Nephron progenitor cell (in vitro differentiated cells): ENCODE results near the gene STEAP1B.

Source experiments
- DNase-seq: peaks from one replicate; pipeline ENCODE4 v3.0.0; 2021
- H3K27ac Mint-ChIP-seq: 2 replicates; pipeline ENCODE4 v1.8.0; 2021; ENCODE audit warnings: mild to moderate bottlenecking, moderate library complexity, mixed read lengths
- H3K27me3 Mint-ChIP-seq: 2 replicates; pipeline ENCODE4 v1.8.0; 2021; ENCODE audit warnings: mild to moderate bottlenecking, low read depth, mixed read lengths; ENCODE audit not compliant: poor library complexity
- H3K36me3 Mint-ChIP-seq: 2 replicates; pipeline ENCODE4 v1.8.0; 2021; ENCODE audit warnings: low read depth, mixed read lengths
- H3K4me1 Mint-ChIP-seq: 2 replicates; pipeline ENCODE4 v1.8.0; 2021; ENCODE audit warnings: mixed read lengths
- H3K4me3 Mint-ChIP-seq: 2 replicates; pipeline ENCODE4 v1.8.0; 2021; ENCODE audit warnings: mild to moderate bottlenecking, moderate library complexity, mixed read lengths
- H3K9me3 Mint-ChIP-seq: 2 replicates; pipeline ENCODE4 v1.8.0; 2021; ENCODE audit warnings: mild to moderate bottlenecking, moderate library complexity, mixed read lengths
- TF ChIP-seq, protein P1 (sequence below): fragments of 200-600 bp; sonication (generic); IDR thresholded peaks from 2 replicates; pipeline ENCODE4 v1.5.0; 2021; ENCODE audit warnings: antibody characterized with exemption

The STEAP1B gene

DNA sequence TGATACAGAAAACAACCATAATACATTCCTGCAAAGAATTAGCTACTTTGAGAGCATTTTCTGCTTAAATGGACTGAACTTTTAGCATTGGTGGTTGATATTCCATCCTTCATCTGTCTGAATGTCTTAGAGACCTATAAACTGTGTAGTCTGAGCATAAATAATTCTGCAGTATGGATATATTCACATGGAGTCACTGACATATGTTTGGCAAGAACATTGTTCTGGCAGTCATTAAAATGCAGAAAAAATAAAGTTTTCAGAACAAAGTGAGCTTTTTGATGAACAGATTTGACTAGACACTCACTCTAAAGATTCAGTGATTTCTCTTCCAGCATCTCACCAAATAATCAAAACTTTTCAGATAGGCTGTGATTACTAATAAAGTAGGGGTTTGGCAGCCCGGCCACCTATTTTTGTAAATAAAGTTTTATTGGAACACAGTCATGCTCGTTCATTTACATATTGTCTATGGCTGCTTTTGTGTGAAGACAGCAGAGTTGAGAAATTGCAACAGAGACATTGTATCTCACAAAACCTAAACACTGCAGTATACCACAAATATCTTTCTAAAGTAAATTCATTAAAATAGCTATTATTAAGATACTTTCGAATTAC lies 98.9 kb downstream of the STEAP1B start:
- no peak for DNase-seq
- Mint-ChIP-seq H3K9me3 (no peaks in the 10 kb centered on the region), H3K36me3 (no peaks in the 10 kb centered on the region), H3K4me3 (no peak overlapping the region), H3K27me3 (peaks cover 7% of the 10 kb centered on the region), H3K4me1 (no peaks in the 10 kb centered on the region), H3K27ac (no peak overlapping the region)
- TF ChIP-seq, protein P1, sequence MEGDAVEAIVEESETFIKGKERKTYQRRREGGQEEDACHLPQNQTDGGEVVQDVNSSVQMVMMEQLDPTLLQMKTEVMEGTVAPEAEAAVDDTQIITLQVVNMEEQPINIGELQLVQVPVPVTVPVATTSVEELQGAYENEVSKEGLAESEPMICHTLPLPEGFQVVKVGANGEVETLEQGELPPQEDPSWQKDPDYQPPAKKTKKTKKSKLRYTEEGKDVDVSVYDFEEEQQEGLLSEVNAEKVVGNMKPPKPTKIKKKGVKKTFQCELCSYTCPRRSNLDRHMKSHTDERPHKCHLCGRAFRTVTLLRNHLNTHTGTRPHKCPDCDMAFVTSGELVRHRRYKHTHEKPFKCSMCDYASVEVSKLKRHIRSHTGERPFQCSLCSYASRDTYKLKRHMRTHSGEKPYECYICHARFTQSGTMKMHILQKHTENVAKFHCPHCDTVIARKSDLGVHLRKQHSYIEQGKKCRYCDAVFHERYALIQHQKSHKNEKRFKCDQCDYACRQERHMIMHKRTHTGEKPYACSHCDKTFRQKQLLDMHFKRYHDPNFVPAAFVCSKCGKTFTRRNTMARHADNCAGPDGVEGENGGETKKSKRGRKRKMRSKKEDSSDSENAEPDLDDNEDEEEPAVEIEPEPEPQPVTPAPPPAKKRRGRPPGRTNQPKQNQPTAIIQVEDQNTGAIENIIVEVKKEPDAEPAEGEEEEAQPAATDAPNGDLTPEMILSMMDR = no peak

DNA sequence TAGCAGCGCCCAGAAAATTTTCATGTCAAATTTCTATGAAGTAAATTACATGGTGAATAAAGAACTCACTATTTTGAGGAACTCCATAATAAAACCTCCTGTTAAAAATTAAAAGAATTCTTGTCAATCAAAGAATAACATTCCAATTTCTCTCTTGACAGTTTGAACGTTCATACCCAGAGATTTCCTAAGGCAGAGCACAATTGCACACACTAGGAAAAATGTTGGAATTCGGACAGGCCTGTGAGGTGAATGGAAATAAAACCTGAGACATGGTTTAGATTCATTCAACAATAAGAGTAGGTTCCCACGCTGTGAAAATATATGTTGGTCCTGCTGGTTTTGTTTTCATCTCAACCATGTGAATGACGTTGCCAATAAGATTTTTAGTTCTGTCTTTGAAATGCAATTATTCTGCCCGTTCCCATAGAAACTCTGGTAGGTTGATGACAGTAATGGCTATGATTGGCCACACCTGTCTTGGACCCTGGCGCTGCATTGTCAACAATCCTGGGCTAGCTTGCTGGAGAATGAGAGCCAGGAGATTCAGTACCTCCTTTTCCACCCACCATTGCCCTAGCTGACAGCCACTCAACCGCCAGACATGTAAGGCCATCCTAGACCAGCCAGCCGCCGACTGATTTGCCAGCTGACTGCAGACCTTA lies 99.7 kb downstream of the STEAP1B start:
- Mint-ChIP-seq H3K4me3 (no peak overlapping the region), H3K27me3 (peaks cover 7% of the 10 kb centered on the region)

DNA sequence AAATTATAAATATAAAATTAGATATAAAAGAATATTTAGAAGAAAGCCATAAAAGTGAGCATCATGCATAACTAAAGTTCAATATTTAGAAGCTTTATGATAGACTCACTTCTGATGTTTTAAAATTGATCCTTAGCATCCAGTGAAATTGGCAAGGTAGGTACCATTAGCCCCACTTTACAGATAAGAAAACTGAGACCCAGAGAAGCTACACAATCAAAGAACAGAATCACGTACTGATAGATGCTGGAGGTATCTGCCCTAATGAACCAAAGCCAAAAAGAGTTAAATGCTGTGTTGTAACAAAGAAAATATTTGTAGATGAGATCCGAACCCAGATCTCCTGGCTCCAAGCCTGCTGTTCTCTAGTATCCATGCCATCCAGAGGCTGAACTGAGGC lies 100.4 kb downstream of the STEAP1B start:
- no peaks in the 10 kb centered on the region for H3K36me3 Mint-ChIP-seq
- H3K9me3 Mint-ChIP-seq = no peaks in the 10 kb centered on the region
- no peak overlapping the region for H3K4me3 Mint-ChIP-seq
- TF ChIP-seq, protein P1 = no peak
- peaks cover 9% of the 10 kb centered on the region for H3K27me3 Mint-ChIP-seq
- DNase-seq = no peak
- H3K27ac Mint-ChIP-seq = no peak overlapping the region
- no peaks in the 10 kb centered on the region for H3K4me1 Mint-ChIP-seq

More for the DNA sequence above, 99.7 kb downstream of the STEAP1B start:
- H3K9me3 Mint-ChIP-seq = no peaks in the 10 kb centered on the region
- H3K36me3 Mint-ChIP-seq = no peaks in the 10 kb centered on the region
- no peak overlapping the region for H3K27ac Mint-ChIP-seq
- no peaks in the 10 kb centered on the region for H3K4me1 Mint-ChIP-seq
- TF ChIP-seq, protein P1 = no peak
- DNase-seq = no peak

DNA sequence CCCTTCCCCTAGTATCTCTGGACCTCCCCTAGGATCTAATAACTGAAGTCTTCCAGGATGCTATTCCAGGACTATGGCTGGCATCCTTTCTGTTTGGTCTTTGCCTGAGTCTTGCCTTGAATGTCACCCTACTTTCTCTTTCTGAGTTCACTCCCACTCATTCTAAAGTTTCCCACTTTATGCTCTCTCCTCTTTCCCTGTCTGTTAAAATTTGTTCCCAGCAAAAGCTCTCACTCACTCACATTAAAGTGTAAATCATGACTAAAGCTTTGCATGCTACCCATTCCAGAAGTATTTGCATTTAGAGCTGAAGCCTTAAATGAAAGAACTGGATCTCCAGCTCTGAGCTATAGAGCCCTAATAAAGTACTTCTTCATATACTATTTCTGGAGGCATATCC lies 100.9 kb downstream of the STEAP1B start:
- H3K27ac Mint-ChIP-seq = no peak overlapping the region
- no peaks in the 10 kb centered on the region for H3K36me3 Mint-ChIP-seq
- H3K4me1 Mint-ChIP-seq = no peaks in the 10 kb centered on the region
- peaks cover 10% of the 10 kb centered on the region for H3K27me3 Mint-ChIP-seq
- TF ChIP-seq, protein P1 = no peak
- no peaks in the 10 kb centered on the region for H3K9me3 Mint-ChIP-seq
- no peak overlapping the region for H3K4me3 Mint-ChIP-seq
- DNase-seq = no peak

DNA sequence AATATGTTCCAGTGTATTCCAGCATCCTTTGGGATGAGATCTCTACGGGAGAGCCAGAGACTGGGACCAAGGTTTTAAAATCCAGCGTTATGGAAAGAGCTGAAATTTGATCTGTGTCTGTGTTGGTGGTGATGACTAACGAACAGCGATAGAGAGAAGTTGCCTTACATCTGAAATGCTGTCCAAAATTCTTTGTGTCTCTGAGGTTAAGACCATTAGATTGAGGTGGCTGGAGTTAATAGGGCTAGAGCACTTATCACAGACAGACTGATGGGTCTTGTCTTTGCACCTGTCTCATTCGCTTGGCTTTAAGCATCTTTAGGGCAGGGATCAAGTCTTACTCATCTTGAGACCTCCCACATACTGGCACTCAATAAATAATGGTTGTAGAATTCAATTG lies 102.0 kb downstream of the STEAP1B start:
- Mint-ChIP-seq H3K4me3 (no peak overlapping the region), H3K27me3 (peaks cover 19% of the 10 kb centered on the region), H3K36me3 (no peaks in the 10 kb centered on the region), H3K27ac (no peak overlapping the region), H3K4me1 (no peaks in the 10 kb centered on the region), H3K9me3 (no peaks in the 10 kb centered on the region)
- DNase-seq = no peak
- TF ChIP-seq, protein P1 = no peak

DNA sequence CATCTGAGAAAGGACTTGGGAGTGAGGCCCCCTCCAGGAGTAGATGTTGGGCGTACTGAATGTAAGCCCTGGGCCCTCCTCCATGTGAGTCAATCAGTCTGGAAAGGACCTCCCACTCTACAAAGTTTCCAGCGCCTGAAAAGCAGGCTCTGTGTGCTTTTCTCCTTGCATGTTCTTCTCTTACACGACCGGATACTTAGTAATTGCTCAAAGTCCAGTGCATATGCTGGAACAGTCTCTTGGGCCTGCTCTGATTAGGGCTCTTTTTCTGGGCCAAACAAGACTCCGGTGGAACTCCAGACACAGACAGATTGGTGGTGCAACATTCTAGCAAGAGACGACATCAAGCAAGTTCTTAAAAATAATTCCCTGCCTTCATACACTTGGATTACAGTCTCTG lies 104.8 kb downstream of the STEAP1B start:
- peaks cover 19% of the 10 kb centered on the region for H3K27me3 Mint-ChIP-seq
- H3K9me3 Mint-ChIP-seq = no peaks in the 10 kb centered on the region
- H3K36me3 Mint-ChIP-seq = no peaks in the 10 kb centered on the region
- no peak overlapping the region for H3K27ac Mint-ChIP-seq
- H3K4me1 Mint-ChIP-seq = no peaks in the 10 kb centered on the region
- TF ChIP-seq, protein P1 = no peak
- H3K4me3 Mint-ChIP-seq = no peak overlapping the region
- DNase-seq = no peak
